GM23248 (cell line): ENCODE data around the gene TSEN34.

Source experiments
- EZH2 ChIP-seq: fragments of 200-600 bp; sonication (generic); IDR thresholded peaks from 2 replicates; pipeline ENCODE4 v1.6.1; 2018; ENCODE audit warnings: antibody characterized with exemption, mild to moderate bottlenecking; ENCODE audit not compliant: insufficient read depth, poor library complexity, severe bottlenecking
- EZH2phosphoT487 ChIP-seq: fragments of 200-600 bp; sonication (generic); IDR thresholded peaks from 2 replicates; pipeline ENCODE4 v1.6.1; 2018; ENCODE audit warnings: antibody characterized with exemption, moderate library complexity, mild to moderate bottlenecking, low read depth; ENCODE audit not compliant: insufficient read depth

DNA sequence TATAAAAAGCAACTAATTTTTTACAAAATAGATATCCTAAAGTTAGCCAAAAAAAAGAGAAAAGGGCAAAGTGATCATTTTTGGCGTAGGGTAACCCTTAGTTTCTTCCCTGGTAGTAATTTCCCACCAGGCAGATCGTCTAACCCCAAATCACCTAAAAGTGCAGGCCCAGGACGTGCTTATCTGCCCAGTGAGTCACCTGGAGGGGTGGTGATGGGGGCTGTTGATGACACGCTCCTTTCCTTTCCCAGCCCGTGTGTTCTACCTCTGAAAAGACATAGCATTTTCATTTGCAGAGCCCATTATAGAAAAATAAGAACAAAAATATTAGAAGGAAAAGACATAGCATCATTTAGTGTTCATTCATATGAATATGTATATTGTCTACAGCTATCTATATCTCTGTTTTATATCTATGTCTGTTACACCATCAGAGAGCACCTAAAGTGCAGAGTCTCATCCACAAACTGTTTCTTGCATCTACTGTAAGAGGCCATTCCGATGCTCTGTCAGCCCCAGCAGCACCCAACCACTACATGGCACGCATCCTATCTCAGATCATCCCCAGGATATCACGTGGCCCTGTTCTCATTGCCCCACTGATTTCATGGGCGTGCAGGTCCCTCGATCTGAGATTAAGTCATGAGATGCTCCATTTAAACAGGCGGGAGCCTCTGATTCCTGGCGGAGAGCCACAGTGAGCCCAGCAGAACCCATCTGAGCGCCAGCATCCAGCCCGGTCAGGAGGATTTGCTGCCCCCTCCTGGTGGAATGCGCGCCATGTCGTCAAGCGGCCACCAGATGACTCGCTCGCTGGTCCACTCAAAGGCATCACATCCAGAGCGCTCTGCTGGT, 40.2 kb downstream of the TSEN34 start:
- TF ChIP-seq EZH2 (no peak), EZH2phosphoT487 (no peak)
